ENCODE measurements around the gene SH3RF2.

The SH3RF2 gene

DNA sequence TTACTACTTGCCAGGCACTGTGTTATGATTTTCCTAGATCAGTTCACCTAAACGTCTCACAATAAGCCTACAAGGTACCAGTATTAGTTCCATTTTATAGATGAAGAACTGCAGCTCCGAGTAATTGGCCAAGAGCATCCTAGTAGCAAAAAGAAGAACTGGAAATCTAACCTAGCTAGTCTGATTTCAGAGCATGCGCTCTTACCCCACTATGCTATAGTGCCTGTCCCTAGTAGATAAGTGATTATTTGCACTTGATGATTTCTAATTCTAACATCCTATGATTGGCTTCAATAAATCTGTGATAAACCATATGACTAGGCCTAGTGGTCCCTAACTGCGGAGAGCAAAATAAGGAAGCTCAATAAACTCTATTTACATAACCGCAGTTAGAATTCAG lies 176.1 kb downstream of the SH3RF2 start:
- in situ Hi-C loops (cut with MboI; ENCODE audit: low sequenced_read_pairs) = no loop called here

Measured in HL-60/S4 treated with retinoic acid at 250 ng/mL for 4 days and 3 days (cell line).